ENCODE data around the gene PFDN6. TPM values are rescaled to one million over a fixed set of nuclear protein-coding genes. Genes with fewer than 3 reads are reported as not detected.

The PFDN6 gene
- total and polyA plus RNA-seq, 9 of the 15 experiments (the other 6 are each of a cell fraction or from before 2014, with no cell fraction given) = 6.8 to 475 (median 216) TPM

GRCh38 chr6:33320315-33321181 is 31.1 kb downstream of the PFDN6 start (continued):
- no peak for TF ChIP-seq SMARCB1 (IDR thresholded peaks at IDR 0.05; ENCODE audit: insufficient read length, low read depth)
- no peak for TF ChIP-seq TCF7L2 (IDR thresholded peaks at IDR 0.05; ENCODE audit: low read depth, low read length)
- no peak for TF ChIP-seq ZNF696 (CRISPR knock-in tag; conservative IDR thresholded peaks at IDR 0.05)
- no peak for TF ChIP-seq RBM17 (IDR thresholded peaks at IDR 0.05; ENCODE audit: borderline replicate concordance, low read depth, low read length)
- no peak for TF ChIP-seq TGIF2 (CRISPR knock-in tag; IDR thresholded peaks at IDR 0.05)
- TF ChIP-seq HNRNPLL (IDR thresholded peaks at IDR 0.05; ENCODE audit: low read depth, low read length, poor library complexity, severe bottlenecking) = no peak
- no peak for TF ChIP-seq TCF15 (CRISPR knock-in tag; IDR thresholded peaks at IDR 0.05)
- no peak for TF ChIP-seq ARID4B (CRISPR knock-in tag; IDR thresholded peaks at IDR 0.05)
- TF ChIP-seq ETV6 (IDR thresholded peaks at IDR 0.05; ENCODE audit: borderline replicate concordance in 1 of 2, low read depth in 2 of 2, low read length in 1 of 2) = no peak
- no peak for TF ChIP-seq ETV6 (CRISPR knock-in tag; IDR thresholded peaks at IDR 0.05; ENCODE audit: borderline replicate concordance)
- TF ChIP-seq PHF8 (IDR thresholded peaks at IDR 0.05; ENCODE audit: borderline replicate concordance, low read length) = no peak; the same call in 1 of the 2 replicates
- TF ChIP-seq ZNF76 (CRISPR knock-in tag; IDR thresholded peaks at IDR 0.05; ENCODE audit: borderline replicate concordance) = no peak
- TF ChIP-seq MLLT1 (IDR thresholded peaks at IDR 0.05) = 0 out of 4 replicates have a peak, but pooled peaks of 1 of the 2 experiments have one; percentile 52
- no peak for TF ChIP-seq KAT8 (IDR thresholded peaks at IDR 0.05; ENCODE audit: low read depth)
- 0 out of 4 replicates have a peak, but pooled peaks of 1 of the 2 experiments have one; percentile 36 for TF ChIP-seq MNT (conservative IDR thresholded peaks at IDR 0.05)
- TF ChIP-seq ATF4 (CRISPR knock-in tag; IDR thresholded peaks at IDR 0.05) = no peak
- no peak for TF ChIP-seq XRCC4 (IDR thresholded peaks at IDR 0.05; ENCODE audit: extremely low read depth, insufficient read depth, insufficient read length)

Measured in K562 (cell line).